ENCODE results near the gene RAB5A. TPM values are rescaled to one million over a fixed set of nuclear protein-coding genes. Genes with fewer than 3 reads are reported as not detected.

RAB5A gene
- total and polyA plus RNA-seq, 2 experiments from 2014 or later = 110 to 128 TPM

DNA sequence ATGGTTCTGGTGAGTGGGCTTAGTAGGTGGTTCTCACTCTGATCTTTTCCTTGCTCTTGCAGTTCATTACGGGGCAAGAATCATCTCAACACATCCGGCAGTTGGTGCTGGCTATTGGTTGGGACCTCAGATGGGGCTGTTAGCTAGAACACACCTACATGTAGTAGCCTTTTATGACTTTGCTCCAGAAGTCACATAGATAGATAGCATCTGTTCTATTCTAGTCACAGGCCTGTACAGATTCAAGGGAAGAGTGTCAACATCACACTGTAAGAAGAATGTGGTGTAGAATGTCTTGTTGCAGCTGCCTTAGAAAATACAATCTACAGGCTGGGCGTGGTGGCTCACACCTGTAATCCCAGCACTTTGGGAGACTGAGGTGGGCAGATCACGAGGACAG, 15.1 kb downstream of the RAB5A start:
- ATAC-seq (no peak), DNase-seq (ENCODE audit: low spot score) (no peak)
- Histone ChIP-seq H3K27ac (ENCODE audit: low read depth) (no peak overlapping the region), H3K36me3 (ENCODE audit: insufficient read depth) (no peaks in the 10 kb centered on the region), H2AFZ (no peak overlapping the region), H3K9me2 (ENCODE audit: insufficient read depth) (no peaks in the 10 kb centered on the region), H3K27me3 (ENCODE audit: insufficient read depth) (no peaks in the 10 kb centered on the region), H4K20me1 (replicated peaks; ENCODE audit: insufficient read depth) (peaks cover 51% of the 10 kb centered on the region), H3F3A (replicated peaks; ENCODE audit: low read depth) (no peaks in the 10 kb centered on the region), H3K4me2 (no peak overlapping the region), H3K4me3 (no peak overlapping the region), H3K79me2 (replicated peaks; ENCODE audit: insufficient read depth) (peaks cover 100% of the 10 kb centered on the region), H3K4me1 (ENCODE audit: insufficient read depth) (no peaks in the 10 kb centered on the region)
- no peak for TF ChIP-seq ZNF331 (CRISPR knock-in tag; IDR thresholded peaks at IDR 0.05; ENCODE audit: low read depth)
- TF ChIP-seq NANOG (IDR thresholded peaks at IDR 0.05; ENCODE audit: borderline replicate concordance) = no peak
- TF ChIP-seq CREB1 (CRISPR knock-in tag; IDR thresholded peaks at IDR 0.05; ENCODE audit: low read depth) = no peak
- TF ChIP-seq JUNB (IDR thresholded peaks at IDR 0.05; ENCODE audit: unreplicated experiment) = no peak
- no peak for TF ChIP-seq EZH2 (IDR thresholded peaks at IDR 0.05; ENCODE audit: low read depth, unreplicated experiment)
- TF ChIP-seq EZH2phosphoT487 (IDR thresholded peaks at IDR 0.05; ENCODE audit: unreplicated experiment) = no peak
- TF ChIP-seq, protein P1, sequence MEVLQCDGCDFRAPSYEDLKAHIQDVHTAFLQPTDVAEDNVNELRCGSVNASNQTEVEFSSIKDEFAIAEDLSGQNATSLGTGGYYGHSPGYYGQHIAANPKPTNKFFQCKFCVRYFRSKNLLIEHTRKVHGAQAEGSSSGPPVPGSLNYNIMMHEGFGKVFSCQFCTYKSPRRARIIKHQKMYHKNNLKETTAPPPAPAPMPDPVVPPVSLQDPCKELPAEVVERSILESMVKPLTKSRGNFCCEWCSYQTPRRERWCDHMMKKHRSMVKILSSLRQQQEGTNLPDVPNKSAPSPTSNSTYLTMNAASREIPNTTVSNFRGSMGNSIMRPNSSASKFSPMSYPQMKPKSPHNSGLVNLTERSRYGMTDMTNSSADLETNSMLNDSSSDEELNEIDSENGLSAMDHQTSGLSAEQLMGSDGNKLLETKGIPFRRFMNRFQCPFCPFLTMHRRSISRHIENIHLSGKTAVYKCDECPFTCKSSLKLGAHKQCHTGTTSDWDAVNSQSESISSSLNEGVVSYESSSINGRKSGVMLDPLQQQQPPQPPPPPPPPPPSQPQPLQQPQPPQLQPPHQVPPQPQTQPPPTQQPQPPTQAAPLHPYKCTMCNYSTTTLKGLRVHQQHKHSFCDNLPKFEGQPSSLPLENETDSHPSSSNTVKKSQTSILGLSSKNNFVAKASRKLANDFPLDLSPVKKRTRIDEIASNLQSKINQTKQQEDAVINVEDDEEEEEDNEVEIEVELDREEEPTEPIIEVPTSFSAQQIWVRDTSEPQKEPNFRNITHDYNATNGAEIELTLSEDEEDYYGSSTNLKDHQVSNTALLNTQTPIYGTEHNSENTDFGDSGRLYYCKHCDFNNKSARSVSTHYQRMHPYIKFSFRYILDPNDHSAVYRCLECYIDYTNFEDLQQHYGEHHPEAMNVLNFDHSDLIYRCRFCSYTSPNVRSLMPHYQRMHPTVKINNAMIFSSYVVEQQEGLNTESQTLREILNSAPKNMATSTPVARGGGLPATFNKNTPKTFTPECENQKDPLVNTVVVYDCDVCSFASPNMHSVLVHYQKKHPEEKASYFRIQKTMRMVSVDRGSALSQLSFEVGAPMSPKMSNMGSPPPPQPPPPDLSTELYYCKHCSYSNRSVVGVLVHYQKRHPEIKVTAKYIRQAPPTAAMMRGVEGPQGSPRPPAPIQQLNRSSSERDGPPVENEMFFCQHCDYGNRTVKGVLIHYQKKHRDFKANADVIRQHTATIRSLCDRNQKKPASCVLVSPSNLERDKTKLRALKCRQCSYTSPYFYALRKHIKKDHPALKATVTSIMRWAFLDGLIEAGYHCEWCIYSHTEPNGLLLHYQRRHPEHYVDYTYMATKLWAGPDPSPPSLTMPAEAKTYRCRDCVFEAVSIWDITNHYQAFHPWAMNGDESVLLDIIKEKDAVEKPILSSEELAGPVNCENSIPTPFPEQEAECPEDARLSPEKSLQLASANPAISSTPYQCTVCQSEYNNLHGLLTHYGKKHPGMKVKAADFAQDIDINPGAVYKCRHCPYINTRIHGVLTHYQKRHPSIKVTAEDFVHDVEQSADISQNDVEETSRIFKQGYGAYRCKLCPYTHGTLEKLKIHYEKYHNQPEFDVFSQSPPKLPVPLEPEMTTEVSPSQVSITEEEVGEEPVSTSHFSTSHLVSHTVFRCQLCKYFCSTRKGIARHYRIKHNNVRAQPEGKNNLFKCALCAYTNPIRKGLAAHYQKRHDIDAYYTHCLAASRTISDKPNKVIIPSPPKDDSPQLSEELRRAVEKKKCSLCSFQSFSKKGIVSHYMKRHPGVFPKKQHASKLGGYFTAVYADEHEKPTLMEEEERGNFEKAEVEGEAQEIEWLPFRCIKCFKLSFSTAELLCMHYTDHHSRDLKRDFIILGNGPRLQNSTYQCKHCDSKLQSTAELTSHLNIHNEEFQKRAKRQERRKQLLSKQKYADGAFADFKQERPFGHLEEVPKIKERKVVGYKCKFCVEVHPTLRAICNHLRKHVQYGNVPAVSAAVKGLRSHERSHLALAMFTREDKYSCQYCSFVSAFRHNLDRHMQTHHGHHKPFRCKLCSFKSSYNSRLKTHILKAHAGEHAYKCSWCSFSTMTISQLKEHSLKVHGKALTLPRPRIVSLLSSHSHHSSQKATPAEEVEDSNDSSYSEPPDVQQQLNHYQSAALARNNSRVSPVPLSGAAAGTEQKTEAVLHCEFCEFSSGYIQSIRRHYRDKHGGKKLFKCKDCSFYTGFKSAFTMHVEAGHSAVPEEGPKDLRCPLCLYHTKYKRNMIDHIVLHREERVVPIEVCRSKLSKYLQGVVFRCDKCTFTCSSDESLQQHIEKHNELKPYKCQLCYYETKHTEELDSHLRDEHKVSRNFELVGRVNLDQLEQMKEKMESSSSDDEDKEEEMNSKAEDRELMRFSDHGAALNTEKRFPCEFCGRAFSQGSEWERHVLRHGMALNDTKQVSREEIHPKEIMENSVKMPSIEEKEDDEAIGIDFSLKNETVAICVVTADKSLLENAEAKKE (CRISPR knock-in tag; IDR thresholded peaks at IDR 0.05) = no peak
- no peak for TF ChIP-seq CTCF (conservative IDR thresholded peaks at IDR 0.05; ENCODE audit: low read depth in 2 of 2)
- TF ChIP-seq ZNF114 (CRISPR knock-in tag; IDR thresholded peaks at IDR 0.05) = no peak
- H3K27me3 Mint-ChIP-seq (ENCODE audit: insufficient read depth, low read depth, poor library complexity) = no peaks in the 10 kb centered on the region
- peaks cover 31% of the 10 kb centered on the region for H3K36me3 Mint-ChIP-seq (ENCODE audit: low read depth)
- no peak overlapping the region for H3K4me3 Mint-ChIP-seq
- peaks cover 2% of the 10 kb centered on the region; the same call in 1 of the 3 replicates for H3K4me1 Mint-ChIP-seq
- no peak overlapping the region for H3K27ac Mint-ChIP-seq
- H3K9me3 Mint-ChIP-seq = no peaks in the 10 kb centered on the region

Measured in GM23338 (cell line).